Left colon (tissue), 2 donors: Measurements from ENCODE around the gene SPA17. TPM values are rescaled to one million over a fixed set of nuclear protein-coding genes. Genes with fewer than 3 reads are reported as not detected.

Experiments
- ATAC-seq: fragments of 200-7000 bp; cut with Tn5 transposase; one replicate; pipeline ENCODE4 v1.9.1; 2020; ENCODE audit warnings: mild to moderate bottlenecking, moderate library complexity
- DNase-seq, 2 donors: peaks; one replicate each; pipeline ENCODE4 v3.0.0-alpha.2; 2020
- intact Hi-C, 2 donors: fragments of 100-400 bp; cut with DNase I in 1 of 2; cut with micrococcal nuclease in 1 of 2; formaldehyde crosslinking; loops; one replicate each; pipeline versions ENCODE4 v1.11.2 to v1.14.0; 2022; cut with DNase I, micrococcal nuclease
- long read RNA-seq: library from polyadenylated mRNA; unstranded; transcript quantifications from one replicate; pipeline ENCODE4 v2.0.0, GENCODE V29; 2021
- total RNA-seq, 2 donors: library from RNA; stranded (reverse); fragmentation: NEBNext Ultra II Directional; extraction: Animal tissue kit (Norgen Biotek cat#: 25700); gene quantifications; one replicate each; pipeline ENCODE4 v1.2.1, GENCODE V29; 2021
- donor health status: DM: no; HTN: no; CAD: no.
- donor health status: DM: yes; HTN: yes; CAD: no.

The SPA17 gene
- 1 to 10 TPM; 7.4 to 8.7 TPM for total RNA-seq
- long read RNA-seq, transcript SPA17-201 (5 exons, 853 nt) = major isoform, 5 of 5 reads
- long read RNA-seq, partial matches to known transcripts = 0 of 5 reads
- long read RNA-seq, other reads (novel, unspliced or antisense) = 0 of 5 reads

- intact Hi-C loops = loop anchor here in 1 of 2 donors (10.0 kb wide), 1 partner anchor 91 kb away; the partner anchor contains the start of gene ESAM
- peak; percentile 93 for ATAC-seq
- DNase-seq = peak; percentile 95 to 96
These were observed at the start of gene SPA17, which contains the start of gene SIAE for GRCh38 chr11:124673333-124674167. SPA17 (plus strand) TSS chr11:124673904; CDS start chr11:124675265, 1,361 bp downstream. SIAE (minus strand) TSS chr11:124673739; CDS start chr11:124673708, 31 bp downstream.

- ATAC-seq (no peak), DNase-seq (no peak)
- intact Hi-C loops = no loop called here
These were observed 48.1 kb upstream of the SPA17 start for GRCh38 chr11:124625504-124626168.

GRCh38 chr11:124627546-124627945, 46.2 kb upstream of the SPA17 start:
- intact Hi-C loops = no loop called here
- DNase-seq (no peak), ATAC-seq (no peak)

GRCh38 chr11:124629961-124630360, 43.7 kb upstream of the SPA17 start:
- no peak for DNase-seq
- intact Hi-C loops = no loop called here
- no peak for ATAC-seq

GRCh38 chr11:124633355-124633754, 40.3 kb upstream of the SPA17 start:
- DNase-seq (no peak), ATAC-seq (peak; percentile 54)
- intact Hi-C loops = no loop called here

GRCh38 chr11:124635932-124636331, 37.8 kb upstream of the SPA17 start:
- ATAC-seq (no peak), DNase-seq (no peak)
- intact Hi-C loops = no loop called here

- intact Hi-C loops = no loop called here
- ATAC-seq = no peak
- no peak for DNase-seq
These were observed 35.2 kb upstream of the SPA17 start for GRCh38 chr11:124638500-124638899.

- DNase-seq (no peak), ATAC-seq (peak; percentile 34)
- intact Hi-C loops = no loop called here
These were observed 34.5 kb upstream of the SPA17 start for GRCh38 chr11:124639186-124639585.

- DNase-seq (no peak), ATAC-seq (no peak)
- intact Hi-C loops = no loop called here
These were observed 33.0 kb upstream of the SPA17 start for GRCh38 chr11:124640666-124641065.

GRCh38 chr11:124642628-124643027, 31.1 kb upstream of the SPA17 start:
- ATAC-seq = no peak
- DNase-seq = no peak
- intact Hi-C loops = no loop called here

- ATAC-seq = no peak
- intact Hi-C loops = no loop called here
- DNase-seq = no peak
These were observed 30.6 kb upstream of the SPA17 start for GRCh38 chr11:124643042-124643604.

- intact Hi-C loops = no loop called here
- ATAC-seq (no peak), DNase-seq (no peak)
These were observed 29.9 kb upstream of the SPA17 start for GRCh38 chr11:124643605-124644425.

- ATAC-seq (peak; percentile 86), DNase-seq (peak in 1 of 2 donors; percentile 49)
- intact Hi-C loops = no loop called here
These were observed 29.1 kb upstream of the SPA17 start for GRCh38 chr11:124644426-124645280.

- no peak for DNase-seq
- intact Hi-C loops = no loop called here
- no peak for ATAC-seq
These were observed 27.6 kb upstream of the SPA17 start for GRCh38 chr11:124646148-124646547.

- DNase-seq = no peak
- intact Hi-C loops = no loop called here
- ATAC-seq = no peak
These were observed 25.1 kb upstream of the SPA17 start for GRCh38 chr11:124648610-124649009.

GRCh38 chr11:124656774-124657630, 16.7 kb upstream of the SPA17 start:
- ATAC-seq (no peak), DNase-seq (no peak)
- intact Hi-C loops = no loop called here

GRCh38 chr11:124657904-124658303, 15.8 kb upstream of the SPA17 start:
- DNase-seq (no peak), ATAC-seq (no peak)
- intact Hi-C loops = no loop called here
